Measurements from ENCODE around the gene INPP5A. TPM values are rescaled to one million over a fixed set of nuclear protein-coding genes. Genes with fewer than 3 reads are reported as not detected.

INPP5A gene
- total RNA-seq, 1 donor from 2014 or later: 36.4 TPM

DNA sequence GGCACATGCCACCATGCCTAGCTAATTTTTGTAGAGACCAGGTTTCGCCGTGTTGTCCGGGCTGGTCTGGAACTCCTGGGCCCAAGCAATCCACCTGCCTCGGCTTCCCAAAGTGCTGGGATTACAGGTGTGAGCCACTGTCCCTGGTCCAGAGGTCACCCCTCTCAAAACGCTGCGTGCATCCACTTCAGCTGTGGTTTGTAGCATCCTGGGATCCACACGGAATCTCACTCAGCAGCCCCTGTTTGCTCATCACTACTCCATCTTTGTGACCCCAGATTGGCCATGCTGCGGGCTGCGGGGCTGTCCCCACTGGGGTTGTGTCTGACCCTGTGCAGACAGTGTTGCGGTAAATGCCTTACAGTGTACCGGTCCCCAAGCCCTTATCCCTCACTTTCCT is 3.5 kb downstream of the INPP5A start:
- Mint-ChIP-seq H3K4me1 (ENCODE audit: unreplicated experiment) (peaks cover 57% of the 10 kb centered on the region), H3K9me3 (ENCODE audit: unreplicated experiment) (no peaks in the 10 kb centered on the region), H3K4me3 (ENCODE audit: unreplicated experiment) (peak overlapping the region; percentile 83), H3K27me3 (ENCODE audit: unreplicated experiment) (no peaks in the 10 kb centered on the region), H3K36me3 (ENCODE audit: unreplicated experiment) (peaks cover 3% of the 10 kb centered on the region), H3K27ac (ENCODE audit: unreplicated experiment) (no peak overlapping the region)
- DNase-seq (ENCODE audit: extremely low spot score, unreplicated experiment): no peak
- TF ChIP-seq, protein P1, sequence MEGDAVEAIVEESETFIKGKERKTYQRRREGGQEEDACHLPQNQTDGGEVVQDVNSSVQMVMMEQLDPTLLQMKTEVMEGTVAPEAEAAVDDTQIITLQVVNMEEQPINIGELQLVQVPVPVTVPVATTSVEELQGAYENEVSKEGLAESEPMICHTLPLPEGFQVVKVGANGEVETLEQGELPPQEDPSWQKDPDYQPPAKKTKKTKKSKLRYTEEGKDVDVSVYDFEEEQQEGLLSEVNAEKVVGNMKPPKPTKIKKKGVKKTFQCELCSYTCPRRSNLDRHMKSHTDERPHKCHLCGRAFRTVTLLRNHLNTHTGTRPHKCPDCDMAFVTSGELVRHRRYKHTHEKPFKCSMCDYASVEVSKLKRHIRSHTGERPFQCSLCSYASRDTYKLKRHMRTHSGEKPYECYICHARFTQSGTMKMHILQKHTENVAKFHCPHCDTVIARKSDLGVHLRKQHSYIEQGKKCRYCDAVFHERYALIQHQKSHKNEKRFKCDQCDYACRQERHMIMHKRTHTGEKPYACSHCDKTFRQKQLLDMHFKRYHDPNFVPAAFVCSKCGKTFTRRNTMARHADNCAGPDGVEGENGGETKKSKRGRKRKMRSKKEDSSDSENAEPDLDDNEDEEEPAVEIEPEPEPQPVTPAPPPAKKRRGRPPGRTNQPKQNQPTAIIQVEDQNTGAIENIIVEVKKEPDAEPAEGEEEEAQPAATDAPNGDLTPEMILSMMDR (IDR thresholded peaks at IDR 0.05): no peak

- H3K27me3 Mint-ChIP-seq (ENCODE audit: unreplicated experiment): no peaks in the 10 kb centered on the region
- DNase-seq (ENCODE audit: extremely low spot score, unreplicated experiment): no peak
- no peak overlapping the region for H3K27ac Mint-ChIP-seq (ENCODE audit: unreplicated experiment)
- TF ChIP-seq, protein P1 (IDR thresholded peaks at IDR 0.05): no peak
- peaks cover 53% of the 10 kb centered on the region for H3K4me1 Mint-ChIP-seq (ENCODE audit: unreplicated experiment)
- H3K36me3 Mint-ChIP-seq (ENCODE audit: unreplicated experiment): peaks cover 3% of the 10 kb centered on the region
- no peaks in the 10 kb centered on the region for H3K9me3 Mint-ChIP-seq (ENCODE audit: unreplicated experiment)
- H3K4me3 Mint-ChIP-seq (ENCODE audit: unreplicated experiment): no peak overlapping the region
Observed at GRCh38 chr10:132541601-132542011, 4.0 kb downstream of the INPP5A start.

DNA sequence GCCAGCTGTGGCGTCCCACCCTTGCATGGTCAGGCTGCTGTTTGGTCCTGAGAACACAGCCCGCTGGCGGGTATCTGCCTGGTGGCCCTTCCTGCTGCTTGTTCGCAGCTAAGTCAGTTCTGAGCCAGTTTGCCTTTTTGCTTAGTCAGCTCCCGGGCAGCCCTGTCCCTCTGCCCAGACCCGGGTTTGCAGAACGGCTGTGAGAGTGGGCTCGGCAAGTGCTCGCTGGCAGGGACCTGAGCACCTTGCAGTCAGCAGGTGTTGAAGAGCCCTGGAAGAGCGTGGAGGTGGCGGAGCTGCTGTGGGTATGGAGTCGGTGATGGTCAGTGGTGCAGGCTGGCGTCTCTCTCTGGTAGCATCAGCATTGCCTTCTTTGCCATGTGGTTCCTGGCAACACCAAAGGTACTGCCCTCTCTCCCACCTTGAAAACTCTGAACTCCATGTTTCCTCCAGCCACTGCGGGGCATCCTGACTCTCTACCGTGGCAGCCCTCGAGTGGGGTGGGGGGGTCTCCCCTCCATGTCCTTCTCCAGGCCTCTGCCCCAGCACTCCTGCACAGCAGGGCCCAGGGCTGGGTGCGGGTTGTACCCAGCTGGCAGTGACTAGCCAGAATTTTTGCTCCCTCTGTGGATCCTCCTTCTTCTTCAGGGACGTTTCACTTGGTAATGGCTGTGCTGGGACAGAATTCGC is 4.6 kb downstream of the INPP5A start:
- Mint-ChIP-seq H3K9me3 (ENCODE audit: unreplicated experiment) (no peaks in the 10 kb centered on the region), H3K4me3 (ENCODE audit: unreplicated experiment) (no peak overlapping the region), H3K27me3 (ENCODE audit: unreplicated experiment) (no peaks in the 10 kb centered on the region), H3K36me3 (ENCODE audit: unreplicated experiment) (peaks cover 3% of the 10 kb centered on the region), H3K27ac (ENCODE audit: unreplicated experiment) (no peak overlapping the region), H3K4me1 (ENCODE audit: unreplicated experiment) (peaks cover 53% of the 10 kb centered on the region)
- DNase-seq (ENCODE audit: extremely low spot score, unreplicated experiment): no peak
- TF ChIP-seq, protein P1 (IDR thresholded peaks at IDR 0.05): no peak

GRCh38 chr10:132542819-132543218 is 5.2 kb downstream of the INPP5A start:
- H3K4me3 Mint-ChIP-seq (ENCODE audit: unreplicated experiment): no peak overlapping the region
- no peak overlapping the region for H3K27ac Mint-ChIP-seq (ENCODE audit: unreplicated experiment)
- peaks cover 3% of the 10 kb centered on the region for H3K36me3 Mint-ChIP-seq (ENCODE audit: unreplicated experiment)
- no peak for DNase-seq (ENCODE audit: extremely low spot score, unreplicated experiment)
- H3K27me3 Mint-ChIP-seq (ENCODE audit: unreplicated experiment): no peaks in the 10 kb centered on the region
- TF ChIP-seq, protein P1 (IDR thresholded peaks at IDR 0.05): no peak
- H3K4me1 Mint-ChIP-seq (ENCODE audit: unreplicated experiment): peaks cover 53% of the 10 kb centered on the region
- no peaks in the 10 kb centered on the region for H3K9me3 Mint-ChIP-seq (ENCODE audit: unreplicated experiment)

- TF ChIP-seq, protein P1 (IDR thresholded peaks at IDR 0.05): no peak
- DNase-seq (ENCODE audit: extremely low spot score, unreplicated experiment): no peak
- Mint-ChIP-seq H3K4me1 (ENCODE audit: unreplicated experiment) (peaks cover 43% of the 10 kb centered on the region), H3K9me3 (ENCODE audit: unreplicated experiment) (no peaks in the 10 kb centered on the region), H3K27me3 (ENCODE audit: unreplicated experiment) (no peaks in the 10 kb centered on the region), H3K36me3 (ENCODE audit: unreplicated experiment) (peaks cover 3% of the 10 kb centered on the region), H3K27ac (ENCODE audit: unreplicated experiment) (no peak overlapping the region), H3K4me3 (ENCODE audit: unreplicated experiment) (no peak overlapping the region)
Observed at GRCh38 chr10:132543916-132544743, 6.5 kb downstream of the INPP5A start.

All from osteocyte (in vitro differentiated cells).